ENCODE results near the gene ADIPOR2. TPM values are rescaled to one million over a fixed set of nuclear protein-coding genes. Genes with fewer than 3 reads are reported as not detected.

The ADIPOR2 gene
- total and polyA plus RNA-seq, 3 donors from 2014 or later = 70.6 to 78.3 (median 75.1) TPM

DNA sequence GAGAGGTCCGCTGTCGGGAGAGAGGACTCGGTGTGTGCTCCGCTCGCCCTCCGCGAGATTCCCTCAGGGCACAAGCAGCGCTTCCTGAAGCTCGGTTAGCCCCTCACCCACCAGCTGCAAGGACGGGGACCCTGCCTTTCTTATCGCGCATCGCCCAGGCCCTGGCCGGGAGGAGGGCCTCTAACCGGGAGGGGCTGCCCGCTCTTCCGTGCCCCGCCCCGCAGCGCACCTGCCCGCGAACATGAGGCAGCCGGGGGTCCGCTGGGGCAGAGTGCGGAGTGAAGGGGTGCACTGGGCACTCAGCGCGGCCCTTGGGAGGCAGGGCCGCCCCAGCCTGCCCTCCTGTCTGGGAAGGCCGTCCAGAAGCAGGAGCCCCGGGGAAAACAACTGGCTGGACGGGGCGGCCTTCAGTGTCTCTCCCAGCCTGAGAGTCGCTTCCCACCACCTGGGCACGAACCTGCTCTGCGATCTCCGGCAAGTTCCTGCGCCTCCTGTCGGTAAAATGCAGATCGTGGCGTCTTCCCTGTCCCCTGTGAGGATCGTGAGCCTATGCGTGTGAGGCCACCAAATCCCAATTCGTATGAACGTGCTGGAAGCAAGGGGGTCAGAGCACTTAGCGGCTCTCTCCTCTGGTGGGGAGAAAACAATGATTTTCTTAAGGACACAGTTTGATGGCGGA lies 28.0 kb upstream of the ADIPOR2 start:
- no peaks in the 10 kb centered on the region for H3K27me3 ChIP-seq
- intact Hi-C loops (cut with DNase I; ENCODE audit: low total_unique reads) = no loop called here
- peak overlapping the region; percentile 31 to 86 for H3K27ac ChIP-seq
- 15 to 53% methylated on average over 21 to 37 of the region's 46 CpGs for WGBS, 2 donors
- no peak for TF ChIP-seq POLR2A (IDR thresholded peaks at IDR 0.05)
- TF ChIP-seq, protein P1, sequence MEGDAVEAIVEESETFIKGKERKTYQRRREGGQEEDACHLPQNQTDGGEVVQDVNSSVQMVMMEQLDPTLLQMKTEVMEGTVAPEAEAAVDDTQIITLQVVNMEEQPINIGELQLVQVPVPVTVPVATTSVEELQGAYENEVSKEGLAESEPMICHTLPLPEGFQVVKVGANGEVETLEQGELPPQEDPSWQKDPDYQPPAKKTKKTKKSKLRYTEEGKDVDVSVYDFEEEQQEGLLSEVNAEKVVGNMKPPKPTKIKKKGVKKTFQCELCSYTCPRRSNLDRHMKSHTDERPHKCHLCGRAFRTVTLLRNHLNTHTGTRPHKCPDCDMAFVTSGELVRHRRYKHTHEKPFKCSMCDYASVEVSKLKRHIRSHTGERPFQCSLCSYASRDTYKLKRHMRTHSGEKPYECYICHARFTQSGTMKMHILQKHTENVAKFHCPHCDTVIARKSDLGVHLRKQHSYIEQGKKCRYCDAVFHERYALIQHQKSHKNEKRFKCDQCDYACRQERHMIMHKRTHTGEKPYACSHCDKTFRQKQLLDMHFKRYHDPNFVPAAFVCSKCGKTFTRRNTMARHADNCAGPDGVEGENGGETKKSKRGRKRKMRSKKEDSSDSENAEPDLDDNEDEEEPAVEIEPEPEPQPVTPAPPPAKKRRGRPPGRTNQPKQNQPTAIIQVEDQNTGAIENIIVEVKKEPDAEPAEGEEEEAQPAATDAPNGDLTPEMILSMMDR (IDR thresholded peaks at IDR 0.05) = peak in 1 of 3 experiments; percentile 37
- peak overlapping the region in 1 of 2 donors; percentile 38 for H3K4me3 ChIP-seq
- peaks cover 25% of the 10 kb centered on the region for H3K4me1 ChIP-seq
- peak; percentile 68 for DNase-seq
- no peaks in the 10 kb centered on the region for H3K36me3 ChIP-seq (ENCODE audit: low read depth, missing control alignments)
- H3K9me3 ChIP-seq = no peaks in the 10 kb centered on the region

DNA sequence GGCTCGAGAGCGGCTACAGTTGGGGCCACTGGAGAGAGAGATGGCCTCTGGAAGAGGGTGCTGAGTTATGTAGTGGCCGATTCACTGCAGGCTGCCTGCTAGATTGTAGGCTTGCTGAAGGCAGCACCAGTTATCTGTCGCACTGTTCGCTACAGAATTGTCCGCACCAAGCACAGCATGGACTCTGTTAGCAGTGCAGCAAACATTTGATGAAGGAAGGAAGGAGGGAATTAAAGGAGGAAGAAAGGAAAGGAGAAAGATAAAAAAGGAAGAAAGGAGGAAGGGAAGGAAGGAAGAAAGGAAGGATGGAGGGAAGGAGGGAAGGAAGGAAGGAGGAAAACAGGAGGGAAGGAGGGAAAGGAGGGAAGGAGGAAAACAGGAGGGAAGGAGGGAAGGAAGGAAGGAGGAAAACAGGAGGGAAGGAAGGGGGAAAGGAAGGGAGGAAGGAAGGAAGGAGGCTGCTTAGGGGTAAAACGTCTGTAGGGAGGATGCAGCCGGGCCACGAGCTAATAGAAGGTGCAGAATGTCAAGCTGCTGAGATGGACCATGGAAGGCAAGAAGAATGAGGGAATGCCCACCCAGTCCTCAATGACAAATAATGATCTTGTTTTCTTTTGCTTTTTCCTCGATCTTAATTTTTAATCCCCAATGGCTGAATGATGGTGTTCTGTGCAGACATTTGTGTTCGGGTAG lies 27.3 kb upstream of the ADIPOR2 start:
- no peaks in the 10 kb centered on the region for H3K36me3 ChIP-seq (ENCODE audit: low read depth, missing control alignments)
- intact Hi-C loops (cut with DNase I; ENCODE audit: low total_unique reads) = no loop called here
- no peak for DNase-seq
- no peaks in the 10 kb centered on the region for H3K9me3 ChIP-seq
- H3K27me3 ChIP-seq = no peaks in the 10 kb centered on the region
- WGBS, 2 donors = 74% methylated on average over 11 of the region's 11 CpGs
- TF ChIP-seq, protein P1 (IDR thresholded peaks at IDR 0.05) = no peak
- no peak for TF ChIP-seq POLR2A (IDR thresholded peaks at IDR 0.05)
- H3K27ac ChIP-seq = peak overlapping the region in 1 of 2 donors; percentile 86
- no peak overlapping the region for H3K4me3 ChIP-seq
- H3K4me1 ChIP-seq = peaks cover 24% of the 10 kb centered on the region

DNA sequence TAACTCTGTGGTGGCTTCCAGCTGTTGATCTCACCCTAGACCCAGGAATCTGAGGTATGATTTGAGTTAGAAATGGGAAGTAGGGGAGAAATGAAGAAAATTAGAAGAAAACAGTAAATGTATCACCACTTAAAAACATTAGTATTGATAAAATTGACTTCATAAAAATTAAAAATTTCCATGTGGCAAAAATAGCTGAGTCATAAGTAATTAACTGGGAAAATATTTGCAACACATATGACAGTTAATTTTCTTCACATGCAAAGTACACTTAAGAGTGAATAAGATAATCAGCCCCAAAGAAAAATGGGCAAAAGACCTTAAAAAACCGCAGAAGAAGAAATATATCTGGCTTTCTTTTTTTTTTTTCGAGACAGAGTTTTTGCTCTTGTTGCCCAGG lies 25.5 kb upstream of the ADIPOR2 start:
- Histone ChIP-seq H3K27ac (no peak overlapping the region), H3K4me1 (peaks cover 13% of the 10 kb centered on the region), H3K9me3 (no peaks in the 10 kb centered on the region), H3K4me3 (no peak overlapping the region), H3K36me3 (ENCODE audit: low read depth, missing control alignments) (no peaks in the 10 kb centered on the region), H3K27me3 (no peaks in the 10 kb centered on the region)
- DNase-seq = no peak
- 87 to 89% methylated on average over 2 of the region's 2 CpGs for WGBS, 2 donors
- intact Hi-C loops (cut with DNase I; ENCODE audit: low total_unique reads) = no loop called here
- TF ChIP-seq POLR2A (IDR thresholded peaks at IDR 0.05) = no peak
- TF ChIP-seq, protein P1 (IDR thresholded peaks at IDR 0.05) = no peak

DNA sequence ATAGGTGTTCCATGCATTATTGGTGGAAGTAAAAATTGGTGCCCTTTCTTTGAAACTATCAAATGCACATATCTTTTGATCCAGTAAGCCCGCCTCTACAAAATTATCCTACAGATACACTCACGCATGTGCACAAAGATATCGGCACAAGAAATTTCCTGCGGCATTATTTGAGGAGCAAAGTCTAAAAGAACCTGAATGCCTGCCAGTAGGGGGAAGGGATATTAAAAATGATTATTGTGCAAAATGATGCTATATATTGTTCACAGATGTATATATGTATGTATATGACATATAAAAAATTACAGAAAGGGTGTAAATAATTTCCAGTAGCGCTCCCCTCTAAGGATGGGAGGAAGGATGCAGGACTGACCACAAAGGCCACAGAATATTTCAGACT lies 24.7 kb upstream of the ADIPOR2 start:
- intact Hi-C loops (cut with DNase I; ENCODE audit: low total_unique reads) = no loop called here
- H3K27ac ChIP-seq = peak overlapping the region; percentile 0 to 36
- no peak for DNase-seq
- TF ChIP-seq, protein P1 (IDR thresholded peaks at IDR 0.05) = no peak
- TF ChIP-seq POLR2A (IDR thresholded peaks at IDR 0.05) = no peak
- H3K4me3 ChIP-seq = no peak overlapping the region
- no peaks in the 10 kb centered on the region for H3K27me3 ChIP-seq
- no peaks in the 10 kb centered on the region for H3K36me3 ChIP-seq (ENCODE audit: low read depth, missing control alignments)
- H3K9me3 ChIP-seq = no peaks in the 10 kb centered on the region
- WGBS, 2 donors = 64 to 66% methylated on average over 5 of the region's 5 CpGs
- H3K4me1 ChIP-seq = peaks cover 7% of the 10 kb centered on the region

All from testis (tissue), 3 donors.